GM12878 (cell line): ENCODE measurements around the gene TSHR. TPM values are rescaled to one million over a fixed set of nuclear protein-coding genes. Genes with fewer than 3 reads are reported as not detected.

Source experiments
- DPF2 ChIP-seq: fragments of 450-650 bp; IDR thresholded peaks from 2 replicates; pipeline ENCODE4 v1.6.1; 2017; ENCODE audit warnings: mild to moderate bottlenecking
- E2F4 ChIP-seq: IDR thresholded peaks from 2 replicates; pipeline ENCODE4 v1.6.1; 2012; ENCODE audit warnings: low read depth, low read length, improper control_type of control experiment
- JUNB ChIP-seq: IDR thresholded peaks from 2 replicates; pipeline ENCODE4 v1.6.1; 2016; ENCODE audit warnings: antibody characterized with exemption, mild to moderate bottlenecking
- LARP7 ChIP-seq: fragments of 450-650 bp; IDR thresholded peaks from 2 replicates; pipeline ENCODE4 v1.6.1; 2017; ENCODE audit warnings: mild to moderate bottlenecking
- MTA3 ChIP-seq: IDR thresholded peaks from 2 replicates; pipeline ENCODE4 v1.6.1; 2012; ENCODE audit warnings: low read length, inconsistent platforms, borderline replicate concordance
- MYC ChIP-seq: IDR thresholded peaks from 2 replicates; pipeline ENCODE4 v1.6.1; 2011; ENCODE audit warnings: mild to moderate bottlenecking, low read length, moderate library complexity, inconsistent platforms; ENCODE audit not compliant: insufficient read depth, insufficient replicate concordance, insufficient read length, severe bottlenecking
- NR2C2 ChIP-seq: IDR thresholded peaks from 2 replicates; pipeline ENCODE4 v1.6.1; 2011; ENCODE audit warnings: borderline replicate concordance, low read depth; ENCODE audit not compliant: control insufficient read depth, insufficient read length
- PAX8 ChIP-seq: fragments of 450-650 bp; IDR thresholded peaks from 2 replicates; pipeline ENCODE4 v1.6.1; 2017; ENCODE audit warnings: mild to moderate bottlenecking, moderate library complexity
- POLR2A ChIP-seq: IDR thresholded peaks from 2 replicates; pipeline ENCODE4 v1.6.1; 2011; ENCODE audit warnings: low read depth, mild to moderate bottlenecking, low read length
- RAD51 ChIP-seq: fragments of 450-650 bp; IDR thresholded peaks from 2 replicates; pipeline ENCODE4 v1.6.1; 2016; ENCODE audit warnings: moderate library complexity, mild to moderate bottlenecking, inconsistent platforms
- RELB ChIP-seq: fragments of 450-650 bp; IDR thresholded peaks from 2 replicates; pipeline ENCODE4 v1.6.1; 2017; ENCODE audit warnings: low read depth, mild to moderate bottlenecking, moderate library complexity
- RUNX3 ChIP-seq: IDR thresholded peaks from 2 replicates; pipeline ENCODE4 v1.6.1; 2012; ENCODE audit warnings: low read length, inconsistent platforms
- SMAD5 ChIP-seq: IDR thresholded peaks from 2 replicates; pipeline ENCODE4 v1.6.1; 2016; ENCODE audit warnings: antibody characterized with exemption, low read depth
- SMARCA5 ChIP-seq: fragments of 450-650 bp; IDR thresholded peaks from 2 replicates; pipeline ENCODE4 v1.6.1; 2017; ENCODE audit warnings: mild to moderate bottlenecking
- TCF12 ChIP-seq: IDR thresholded peaks from 2 replicates; pipeline ENCODE4 v1.6.1; 2011; ENCODE audit warnings: low read depth, mild to moderate bottlenecking, low read length
- YBX1 ChIP-seq: fragments of 450-650 bp; IDR thresholded peaks from 2 replicates; pipeline ENCODE4 v1.6.1; 2016; ENCODE audit warnings: antibody characterized with exemption
- ZBED1 ChIP-seq: IDR thresholded peaks from 2 replicates; pipeline ENCODE4 v1.6.1; 2016; ENCODE audit warnings: borderline replicate concordance
- ZNF274 ChIP-seq: IDR thresholded peaks from one replicate; pipeline ENCODE4 v1.8.0; 2011; ENCODE audit not compliant: insufficient read length, insufficient read depth
- ZNF592 ChIP-seq: fragments of 450-650 bp; IDR thresholded peaks from 2 replicates; pipeline ENCODE4 v1.6.1; 2017; ENCODE audit warnings: mild to moderate bottlenecking, moderate library complexity
- ZSCAN29 ChIP-seq: fragments of 450-650 bp; IDR thresholded peaks from 2 replicates; pipeline ENCODE4 v1.6.1; 2017; ENCODE audit warnings: mild to moderate bottlenecking, moderate library complexity
- ZZZ3 ChIP-seq: IDR thresholded peaks from 2 replicates; pipeline ENCODE4 v1.6.1; 2011; ENCODE audit warnings: low read depth; ENCODE audit not compliant: control insufficient read depth, insufficient read length
- polyA plus RNA-seq, 11 experiments: library from polyadenylated mRNA; depleted of rRNA in 4 of 11; unstranded in 6 of 11; stranded (reverse) in 5 of 11; fragments of >200 nt; fragmentation: Nextera tagmentation in 4 of 11; fragmentation: Illumina TruSeq in 1 of 11; extraction: Ambion mirVana in 4 of 11; extraction: Trizol in 1 of 11; gene quantifications; 1 replicate in 1 of 11; 2 replicates in 10 of 11; pipeline versions ENCODE4 v1.2.1 to v1.2.3, GENCODE V29; 2011 to 2016; ENCODE audit warnings: inconsistent platforms in 2 of 11, missing spikeins in 2 of 11, low read depth in 1 of 11
- total RNA-seq, 4 experiments: library from RNA; depleted of rRNA in 3 of 4; stranded (reverse); fragments of >200 nt in 3 of 4; fragmentation: Illumina TruSeq in 1 of 4; extraction: Trizol in 1 of 4; gene quantifications; 2 replicates each; pipeline versions ENCODE4 v1.2.1 to v1.2.3, GENCODE V29; 2013 to 2021

The TSHR gene
- total and polyA plus RNA-seq, 10 of the 15 experiments (the other 5 are each of a cell fraction or from before 2014, with no cell fraction given) = 0.06 to 0.31 TPM; not detected in 8

- TF ChIP-seq ZNF274 (no peak), ZBED1 (no peak), POLR2A (peak; percentile 55), JUNB (0 out of 2 replicates have a peak, but pooled peaks have one; percentile 16), TCF12 (0 out of 2 replicates have a peak, but pooled peaks have one; percentile 16), SMAD5 (no peak), YBX1 (no peak), E2F4 (peak; percentile 96), ZZZ3 (no peak), SMARCA5 (no peak), DPF2 (no peak), RELB (peak; percentile 85), RUNX3 (peak; percentile 40), ZNF592 (no peak), LARP7 (peak; percentile 31; the same call in 1 of the 2 replicates), RAD51 (no peak), MYC (no peak), ZSCAN29 (no peak), MTA3 (no peak), PAX8 (no peak), NR2C2 (no peak)
Measured at GRCh38 chr14:80941241-80942185, 13.9 kb upstream of the TSHR start, which contains the start of gene CEP128 (continued).
